ENCODE results near the gene FEM1A.

DNA sequence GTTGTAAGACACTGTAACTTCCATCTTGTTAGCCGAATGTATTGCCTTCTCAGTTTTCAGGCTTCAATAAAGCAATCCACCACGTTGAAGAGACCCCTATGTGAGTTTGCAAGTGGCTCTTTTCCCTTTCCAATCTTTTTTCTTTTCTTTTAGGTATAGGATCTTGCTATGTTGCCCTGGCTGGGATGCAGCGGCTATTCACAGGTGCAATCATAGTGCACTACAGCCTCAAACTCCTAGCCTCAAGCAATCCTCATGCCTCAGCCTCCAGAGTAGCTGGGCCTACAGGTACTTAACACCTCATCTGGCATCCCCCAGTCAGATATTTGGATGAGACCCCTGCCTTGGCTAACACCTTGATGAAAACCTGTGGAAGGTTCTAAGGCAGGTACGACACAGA is 33.5 kb upstream of the FEM1A start:
- no peak for TF ChIP-seq NBN (conservative IDR thresholded peaks at IDR 0.05)
- no peak for TF ChIP-seq HNRNPL (IDR thresholded peaks at IDR 0.05; ENCODE audit: low read depth, low read length)
- TF ChIP-seq, protein P1, sequence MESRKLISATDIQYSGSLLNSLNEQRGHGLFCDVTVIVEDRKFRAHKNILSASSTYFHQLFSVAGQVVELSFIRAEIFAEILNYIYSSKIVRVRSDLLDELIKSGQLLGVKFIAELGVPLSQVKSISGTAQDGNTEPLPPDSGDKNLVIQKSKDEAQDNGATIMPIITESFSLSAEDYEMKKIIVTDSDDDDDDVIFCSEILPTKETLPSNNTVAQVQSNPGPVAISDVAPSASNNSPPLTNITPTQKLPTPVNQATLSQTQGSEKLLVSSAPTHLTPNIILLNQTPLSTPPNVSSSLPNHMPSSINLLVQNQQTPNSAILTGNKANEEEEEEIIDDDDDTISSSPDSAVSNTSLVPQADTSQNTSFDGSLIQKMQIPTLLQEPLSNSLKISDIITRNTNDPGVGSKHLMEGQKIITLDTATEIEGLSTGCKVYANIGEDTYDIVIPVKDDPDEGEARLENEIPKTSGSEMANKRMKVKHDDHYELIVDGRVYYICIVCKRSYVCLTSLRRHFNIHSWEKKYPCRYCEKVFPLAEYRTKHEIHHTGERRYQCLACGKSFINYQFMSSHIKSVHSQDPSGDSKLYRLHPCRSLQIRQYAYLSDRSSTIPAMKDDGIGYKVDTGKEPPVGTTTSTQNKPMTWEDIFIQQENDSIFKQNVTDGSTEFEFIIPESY (CRISPR knock-in tag; IDR thresholded peaks at IDR 0.05), result no peak
- no peak for TF ChIP-seq POLR2AphosphoS5 (IDR thresholded peaks at IDR 0.05; ENCODE audit: low read depth, low read length)
- TF ChIP-seq, protein P2, sequence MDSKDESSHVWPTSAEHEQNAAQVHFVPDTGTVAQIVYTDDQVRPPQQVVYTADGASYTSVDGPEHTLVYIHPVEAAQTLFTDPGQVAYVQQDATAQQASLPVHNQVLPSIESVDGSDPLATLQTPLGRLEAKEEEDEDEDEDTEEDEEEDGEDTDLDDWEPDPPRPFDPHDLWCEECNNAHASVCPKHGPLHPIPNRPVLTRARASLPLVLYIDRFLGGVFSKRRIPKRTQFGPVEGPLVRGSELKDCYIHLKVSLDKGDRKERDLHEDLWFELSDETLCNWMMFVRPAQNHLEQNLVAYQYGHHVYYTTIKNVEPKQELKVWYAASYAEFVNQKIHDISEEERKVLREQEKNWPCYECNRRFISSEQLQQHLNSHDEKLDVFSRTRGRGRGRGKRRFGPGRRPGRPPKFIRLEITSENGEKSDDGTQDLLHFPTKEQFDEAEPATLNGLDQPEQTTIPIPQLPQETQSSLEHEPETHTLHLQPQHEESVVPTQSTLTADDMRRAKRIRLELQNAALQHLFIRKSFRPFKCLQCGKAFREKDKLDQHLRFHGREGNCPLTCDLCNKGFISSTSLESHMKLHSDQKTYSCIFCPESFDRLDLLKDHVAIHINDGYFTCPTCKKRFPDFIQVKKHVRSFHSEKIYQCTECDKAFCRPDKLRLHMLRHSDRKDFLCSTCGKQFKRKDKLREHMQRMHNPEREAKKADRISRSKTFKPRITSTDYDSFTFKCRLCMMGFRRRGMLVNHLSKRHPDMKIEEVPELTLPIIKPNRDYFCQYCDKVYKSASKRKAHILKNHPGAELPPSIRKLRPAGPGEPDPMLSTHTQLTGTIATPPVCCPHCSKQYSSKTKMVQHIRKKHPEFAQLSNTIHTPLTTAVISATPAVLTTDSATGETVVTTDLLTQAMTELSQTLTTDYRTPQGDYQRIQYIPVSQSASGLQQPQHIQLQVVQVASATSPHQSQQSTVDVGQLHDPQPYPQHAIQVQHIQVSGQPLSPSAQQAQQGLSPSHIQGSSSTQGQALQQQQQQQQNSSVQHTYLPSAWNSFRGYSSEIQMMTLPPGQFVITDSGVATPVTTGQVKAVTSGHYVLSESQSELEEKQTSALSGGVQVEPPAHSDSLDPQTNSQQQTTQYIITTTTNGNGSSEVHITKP (CRISPR knock-in tag; IDR thresholded peaks at IDR 0.05; ENCODE audit: low read depth), result no peak
